HCT116 (cell line): ENCODE results near the gene NAPB. TPM values are rescaled to one million over a fixed set of nuclear protein-coding genes. Genes with fewer than 3 reads are reported as not detected.

Experiments used
- ATAC-seq: fragments of 200-7000 bp; cut with Tn5 transposase; 2 replicates; pipeline ENCODE4 v1.9.1; 2020; ENCODE audit warnings: mild to moderate bottlenecking, moderate library complexity
- BruUV-seq: library from RNA; stranded (reverse); fragments of 400-500 nt; replicated peaks from 2 replicates; lab custom pipeline; 2021; lab: Mats Ljungman, UMichigan
- CTCF ChIA-PET: fragments of 300-600 bp; sonication (Branson Sonifier 250); formaldehyde crosslinking; loops from one replicate; lab custom pipeline; 2021; ENCODE audit warnings: antibody characterized with exemption; lab: Charles Lee
- POLR2A ChIA-PET: fragments of 300-600, 350-600 bp; sonication (Branson Sonifier 250); formaldehyde crosslinking; loops from one replicate; lab custom pipeline; 2021; ENCODE audit warnings: antibody characterized with exemption; lab: Charles Lee
- RAD21 ChIA-PET, 2 experiments: fragments of 300-600 bp; sonication (Branson Sonifier 250); formaldehyde crosslinking; loops; one replicate each; lab custom pipeline; 2023; ENCODE audit warnings: low total read pairs in 2 of 2; ENCODE audit not compliant: uncharacterized antibody in 2 of 2, unreplicated experiment in 2 of 2, low non-redundant PET in 1 of 2; lab: Charles Lee
- DNase-seq: peaks from one replicate; pipeline ENCODE4 v3.0.0-alpha.2; 2010; ENCODE audit warnings: low read depth, low spot score
- H2AFZ ChIP-seq: fragments of 200-600 bp; shearing (Covaris generic), sonication (generic); 2 replicates; pipeline ENCODE4 v1.6.1; 2017; ENCODE audit warnings: low read depth, mixed run types, mixed read lengths, antibody characterized with exemption, low read length; ENCODE audit not compliant: poor library complexity, severe bottlenecking
- H3K27ac ChIP-seq: 2 replicates; pipeline ENCODE4 v1.5.1; 2012; ENCODE audit warnings: low read depth, low read length
- H3K27me3 ChIP-seq: fragments of 200-600 bp; sonication (generic); 2 replicates; pipeline ENCODE4 v1.6.1; 2016; ENCODE audit warnings: mixed run types, low read length, mixed read lengths; ENCODE audit not compliant: insufficient read depth
- H3K36me3 ChIP-seq, 2 experiments: fragments of 200-500 bp in 1 of 2; fragments of 200-600 bp in 1 of 2; sonication (Bioruptor generic) in 1 of 2; sonication (generic) in 1 of 2; 2 replicates each; pipeline versions ENCODE4 v1.5.1 to v1.6.1; 2014 to 2016; ENCODE audit warnings: low read length in 2 of 2, inconsistent platforms in 1 of 2, mixed read lengths in 1 of 2, mixed run types in 1 of 2; ENCODE audit not compliant: insufficient read depth in 2 of 2, control insufficient read depth in 1 of 2
- H3K4me1 ChIP-seq, 2 experiments: fragments of 200-600 bp in 1 of 2; sonication (generic) in 1 of 2; 2 replicates each; pipeline versions ENCODE4 v1.5.1 to v1.6.1; 2012 to 2017; ENCODE audit warnings: low read length in 2 of 2, inconsistent platforms in 1 of 2, mild to moderate bottlenecking in 1 of 2, mixed read lengths in 1 of 2, mixed run types in 1 of 2, moderate library complexity in 1 of 2; ENCODE audit not compliant: insufficient read depth in 2 of 2, control insufficient read depth in 1 of 2
- H3K4me2 ChIP-seq: fragments of 200-600 bp; sonication (generic); 2 replicates; pipeline ENCODE4 v1.6.1; 2017; ENCODE audit warnings: mixed run types, low read length, mixed read lengths
- H3K4me3 ChIP-seq, 2 experiments: fragments of 200-600 bp in 1 of 2; sonication (generic) in 1 of 2; replicated peaks in 1 of 2; 2 replicates each; pipeline ENCODE4 v1.5.1; 2011 to 2016; ENCODE audit warnings: low read length in 2 of 2, control low read depth in 1 of 2, low read depth in 1 of 2, mild to moderate bottlenecking in 1 of 2, mixed read lengths in 1 of 2, mixed run types in 1 of 2
- H3K79me2 ChIP-seq: fragments of 200-600 bp; sonication (generic); 2 replicates; pipeline ENCODE4 v1.6.1; 2017; ENCODE audit warnings: mild to moderate bottlenecking, mixed run types, low read length, moderate library complexity, mixed read lengths; ENCODE audit not compliant: insufficient read depth
- H3K9ac ChIP-seq: fragments of 200-600 bp; sonication (generic); 2 replicates; pipeline ENCODE4 v1.6.1; 2016; ENCODE audit warnings: low read length, mixed read lengths
- H3K9me2 ChIP-seq: fragments of 200-600 bp; sonication (generic), shearing (Covaris generic); 2 replicates; pipeline ENCODE4 v1.6.1; 2017; ENCODE audit warnings: mixed run types, mild to moderate bottlenecking, moderate library complexity; ENCODE audit not compliant: insufficient read depth
- H3K9me3 ChIP-seq, 2 experiments: fragments of 200-500 bp in 1 of 2; fragments of 200-600 bp in 1 of 2; sonication (Bioruptor generic) in 1 of 2; sonication (generic) in 1 of 2; 2 replicates each; pipeline ENCODE4 v1.6.1; 2014 to 2017; ENCODE audit warnings: low read length in 2 of 2, mixed read lengths in 2 of 2, inconsistent platforms in 1 of 2, low read depth in 1 of 2, mild to moderate bottlenecking in 1 of 2, mixed run types in 1 of 2, moderate library complexity in 1 of 2; ENCODE audit not compliant: control insufficient read depth in 1 of 2, insufficient read depth in 1 of 2
- H4K20me1 ChIP-seq: fragments of 200-600 bp; sonication (generic), shearing (Covaris generic); 2 replicates; pipeline ENCODE4 v1.6.1; 2017; ENCODE audit warnings: mixed run types, mild to moderate bottlenecking, moderate library complexity; ENCODE audit not compliant: insufficient read depth
- ATF3 ChIP-seq: IDR thresholded peaks from 2 replicates; pipeline ENCODE4 v1.6.1; 2012
- CBX3 ChIP-seq: IDR thresholded peaks from 2 replicates; pipeline ENCODE4 v1.6.1; 2012; ENCODE audit warnings: low read depth
- CEBPB ChIP-seq: IDR thresholded peaks from 2 replicates; pipeline ENCODE4 v1.6.1; 2012; ENCODE audit warnings: low read depth
- CTCF ChIP-seq, 3 experiments: fragments of 200-600 bp in 1 of 3; sonication (generic) in 1 of 3; IDR thresholded peaks in 2 of 3; conservative IDR thresholded peaks in 1 of 3; 2 replicates each; pipeline ENCODE4 v1.5.1; 2012 to 2017; ENCODE audit warnings: low read depth in 2 of 3, low read length in 2 of 3, antibody characterized with exemption in 1 of 3, borderline replicate concordance in 1 of 3, control low read depth in 1 of 3, mild to moderate bottlenecking in 1 of 3, mixed read lengths in 1 of 3, mixed run types in 1 of 3, moderate library complexity in 1 of 3; ENCODE audit not compliant: insufficient read depth in 1 of 3
- EGR1 ChIP-seq: IDR thresholded peaks from 2 replicates; pipeline ENCODE4 v1.6.1; 2012; ENCODE audit warnings: low read depth
- ELF1 ChIP-seq: IDR thresholded peaks from 2 replicates; pipeline ENCODE4 v1.6.1; 2012; ENCODE audit warnings: low read depth, borderline replicate concordance
- EZH2 ChIP-seq: fragments of 200-600 bp; sonication (generic); IDR thresholded peaks from 2 replicates; pipeline ENCODE4 v1.6.1; 2017; ENCODE audit warnings: antibody characterized with exemption, mixed run types
- JUND ChIP-seq: IDR thresholded peaks from 2 replicates; pipeline ENCODE4 v1.6.1; 2012
- POLR2A ChIP-seq: IDR thresholded peaks from 2 replicates; pipeline ENCODE4 v1.7.0; 2011; ENCODE audit warnings: borderline replicate concordance; ENCODE audit not compliant: insufficient read depth, insufficient read length; ENCODE audit errors: extremely low read depth
- REST ChIP-seq: IDR thresholded peaks from 2 replicates; pipeline ENCODE4 v1.6.1; 2012; ENCODE audit warnings: low read depth
- SRF ChIP-seq: IDR thresholded peaks from 2 replicates; pipeline ENCODE4 v1.6.1; 2012; ENCODE audit warnings: low read depth
- YY1 ChIP-seq: IDR thresholded peaks from 2 replicates; pipeline ENCODE4 v1.6.1; 2011; ENCODE audit warnings: low read length, low read depth, moderate library complexity, mild to moderate bottlenecking; ENCODE audit not compliant: insufficient replicate concordance; ENCODE audit errors: extremely low read depth
- ZFX ChIP-seq: fragments of 450-650 bp; IDR thresholded peaks from 2 replicates; pipeline ENCODE4 v1.6.1; 2017
- ZNF274 ChIP-seq: fragments of 200-500 bp; sonication (Bioruptor generic); IDR thresholded peaks from 2 replicates; pipeline ENCODE4 v1.6.1; 2014; ENCODE audit warnings: mild to moderate bottlenecking, low read depth, low read length, inconsistent platforms
- intact Hi-C: fragments of 100-400 bp; cut with micrococcal nuclease; formaldehyde crosslinking; loops from 2 replicates; pipeline ENCODE4 v1.10.0; 2022
- total RNA-seq: library from RNA; stranded (reverse); gene quantifications from one replicate; pipeline ENCODE4 v1.2.1, GENCODE V29; 2021; ENCODE audit not compliant: unreplicated experiment
- TF ChIP-seq, protein P1 (sequence below): IDR thresholded peaks from 2 replicates; pipeline ENCODE4 v1.6.1; 2011; ENCODE audit warnings: mild to moderate bottlenecking, low read length, moderate library complexity; ENCODE audit not compliant: insufficient replicate concordance; ENCODE audit errors: extremely low read depth
- TF ChIP-seq, protein P2 (sequence below): IDR thresholded peaks from 2 replicates; pipeline ENCODE4 v1.6.1; 2012

NAPB gene
- total RNA-seq, 1 experiment from 2014 or later, result 7.9 TPM

- Histone ChIP-seq H3K27me3 (no peaks in the 10 kb centered on the region), H3K4me3 (no peak overlapping the region), H4K20me1 (no peaks in the 10 kb centered on the region; the same call in 1 of the 2 replicates), H3K36me3 (peaks cover 35 to 46% of the 10 kb centered on the region in 2 experiments; a peak in 3 of 4 replicates), H3K9me2 (no peaks in the 10 kb centered on the region), H3K79me2 (peaks cover 50% of the 10 kb centered on the region), H2AFZ (no peak overlapping the region), H3K27ac (no peak overlapping the region), H3K4me2 (no peak overlapping the region), H3K9ac (no peak overlapping the region), H3K4me1 (peaks cover 0 to 8% of the 10 kb centered on the region in 2 experiments; a peak in 2 of 4 replicates), H3K9me3 (no peaks in the 10 kb centered on the region)
- DNase-seq (no peak), ATAC-seq (no peak)
- ChIA-PET POLR2A (no interaction called here), RAD21 (no interaction called here), CTCF (no interaction called here)
- intact Hi-C loops, result loop anchor here (10.0 kb wide), 1 partner anchor 46 kb away; no protein-coding TSS in a partner anchor
- TF ChIP-seq ELF1 (no peak), CTCF (IDR thresholded peaks at IDR 0.05 in 2 of 3, conservative IDR thresholded peaks at IDR 0.05 in 1 of 3; ENCODE audit: borderline replicate concordance in 1 of 3, insufficient read depth in 1 of 3, low read depth in 2 of 3, low read length in 2 of 3) (no peak), EGR1 (no peak), POLR2A (no peak), REST (no peak), ZFX (no peak), ATF3 (no peak), SRF (no peak), YY1 (no peak), CEBPB (no peak), JUND (no peak), EZH2 (no peak), CBX3 (no peak), ZNF274 (no peak)
- TF ChIP-seq, protein P1, sequence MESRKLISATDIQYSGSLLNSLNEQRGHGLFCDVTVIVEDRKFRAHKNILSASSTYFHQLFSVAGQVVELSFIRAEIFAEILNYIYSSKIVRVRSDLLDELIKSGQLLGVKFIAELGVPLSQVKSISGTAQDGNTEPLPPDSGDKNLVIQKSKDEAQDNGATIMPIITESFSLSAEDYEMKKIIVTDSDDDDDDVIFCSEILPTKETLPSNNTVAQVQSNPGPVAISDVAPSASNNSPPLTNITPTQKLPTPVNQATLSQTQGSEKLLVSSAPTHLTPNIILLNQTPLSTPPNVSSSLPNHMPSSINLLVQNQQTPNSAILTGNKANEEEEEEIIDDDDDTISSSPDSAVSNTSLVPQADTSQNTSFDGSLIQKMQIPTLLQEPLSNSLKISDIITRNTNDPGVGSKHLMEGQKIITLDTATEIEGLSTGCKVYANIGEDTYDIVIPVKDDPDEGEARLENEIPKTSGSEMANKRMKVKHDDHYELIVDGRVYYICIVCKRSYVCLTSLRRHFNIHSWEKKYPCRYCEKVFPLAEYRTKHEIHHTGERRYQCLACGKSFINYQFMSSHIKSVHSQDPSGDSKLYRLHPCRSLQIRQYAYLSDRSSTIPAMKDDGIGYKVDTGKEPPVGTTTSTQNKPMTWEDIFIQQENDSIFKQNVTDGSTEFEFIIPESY, result no peak
- TF ChIP-seq, protein P2, sequence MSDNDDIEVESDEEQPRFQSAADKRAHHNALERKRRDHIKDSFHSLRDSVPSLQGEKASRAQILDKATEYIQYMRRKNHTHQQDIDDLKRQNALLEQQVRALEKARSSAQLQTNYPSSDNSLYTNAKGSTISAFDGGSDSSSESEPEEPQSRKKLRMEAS, result no peak
- BruUV-seq, result no TSS peak
Observed at GRCh38 chr20:23368316-23369071, 52.8 kb downstream of the NAPB start.
